ENCODE measurements around the gene ANO1.

GRCh38 chr11:70059971-70060370, 18.1 kb upstream of the ANO1 start:
- TF ChIP-seq, protein P1, sequence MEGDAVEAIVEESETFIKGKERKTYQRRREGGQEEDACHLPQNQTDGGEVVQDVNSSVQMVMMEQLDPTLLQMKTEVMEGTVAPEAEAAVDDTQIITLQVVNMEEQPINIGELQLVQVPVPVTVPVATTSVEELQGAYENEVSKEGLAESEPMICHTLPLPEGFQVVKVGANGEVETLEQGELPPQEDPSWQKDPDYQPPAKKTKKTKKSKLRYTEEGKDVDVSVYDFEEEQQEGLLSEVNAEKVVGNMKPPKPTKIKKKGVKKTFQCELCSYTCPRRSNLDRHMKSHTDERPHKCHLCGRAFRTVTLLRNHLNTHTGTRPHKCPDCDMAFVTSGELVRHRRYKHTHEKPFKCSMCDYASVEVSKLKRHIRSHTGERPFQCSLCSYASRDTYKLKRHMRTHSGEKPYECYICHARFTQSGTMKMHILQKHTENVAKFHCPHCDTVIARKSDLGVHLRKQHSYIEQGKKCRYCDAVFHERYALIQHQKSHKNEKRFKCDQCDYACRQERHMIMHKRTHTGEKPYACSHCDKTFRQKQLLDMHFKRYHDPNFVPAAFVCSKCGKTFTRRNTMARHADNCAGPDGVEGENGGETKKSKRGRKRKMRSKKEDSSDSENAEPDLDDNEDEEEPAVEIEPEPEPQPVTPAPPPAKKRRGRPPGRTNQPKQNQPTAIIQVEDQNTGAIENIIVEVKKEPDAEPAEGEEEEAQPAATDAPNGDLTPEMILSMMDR (IDR thresholded peaks at IDR 0.05; ENCODE audit: low read length) = no peak
- no peak for TF ChIP-seq EZH2 (optimal IDR thresholded peaks at IDR 0.05; ENCODE audit: low read depth, low read length)
